ENCODE results near the gene IL23R.

DNA sequence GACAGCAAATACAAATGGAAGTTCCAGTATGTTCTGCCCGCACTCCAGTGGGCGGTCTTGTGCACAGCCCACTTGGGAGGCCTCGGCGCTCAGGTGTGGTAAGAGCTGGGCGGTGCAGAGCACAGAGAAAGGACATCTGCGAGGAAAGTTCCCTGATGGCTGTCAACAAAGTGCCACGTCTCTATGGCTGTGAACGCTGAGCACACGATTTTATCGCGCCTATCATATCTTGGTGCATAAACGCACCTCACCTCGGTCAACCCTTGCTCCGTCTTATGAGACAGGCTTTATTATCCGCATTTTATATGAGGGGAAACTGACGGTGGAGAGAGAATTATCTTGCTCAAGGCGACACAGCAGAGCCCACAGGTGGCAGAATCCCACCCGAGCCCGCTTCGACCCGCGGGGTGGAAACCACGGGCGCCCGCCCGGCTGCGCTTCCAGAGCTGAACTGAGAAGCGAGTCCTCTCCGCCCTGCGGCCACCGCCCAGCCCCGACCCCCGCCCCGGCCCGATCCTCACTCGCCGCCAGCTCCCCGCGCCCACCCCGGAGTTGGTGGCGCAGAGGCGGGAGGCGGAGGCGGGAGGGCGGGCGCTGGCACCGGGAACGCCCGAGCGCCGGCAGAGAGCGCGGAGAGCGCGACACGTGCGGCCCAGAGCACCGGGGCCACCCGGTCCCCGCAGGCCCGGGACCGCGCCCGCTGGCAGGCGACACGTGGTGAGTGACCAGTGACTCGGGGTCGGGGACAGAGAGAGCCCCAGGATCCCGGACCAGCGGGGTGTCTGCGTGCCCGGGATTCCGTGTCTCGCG, 141.2 kb downstream of the IL23R start, which contains the start of gene IL12RB2:
- TF ChIP-seq, protein P1, sequence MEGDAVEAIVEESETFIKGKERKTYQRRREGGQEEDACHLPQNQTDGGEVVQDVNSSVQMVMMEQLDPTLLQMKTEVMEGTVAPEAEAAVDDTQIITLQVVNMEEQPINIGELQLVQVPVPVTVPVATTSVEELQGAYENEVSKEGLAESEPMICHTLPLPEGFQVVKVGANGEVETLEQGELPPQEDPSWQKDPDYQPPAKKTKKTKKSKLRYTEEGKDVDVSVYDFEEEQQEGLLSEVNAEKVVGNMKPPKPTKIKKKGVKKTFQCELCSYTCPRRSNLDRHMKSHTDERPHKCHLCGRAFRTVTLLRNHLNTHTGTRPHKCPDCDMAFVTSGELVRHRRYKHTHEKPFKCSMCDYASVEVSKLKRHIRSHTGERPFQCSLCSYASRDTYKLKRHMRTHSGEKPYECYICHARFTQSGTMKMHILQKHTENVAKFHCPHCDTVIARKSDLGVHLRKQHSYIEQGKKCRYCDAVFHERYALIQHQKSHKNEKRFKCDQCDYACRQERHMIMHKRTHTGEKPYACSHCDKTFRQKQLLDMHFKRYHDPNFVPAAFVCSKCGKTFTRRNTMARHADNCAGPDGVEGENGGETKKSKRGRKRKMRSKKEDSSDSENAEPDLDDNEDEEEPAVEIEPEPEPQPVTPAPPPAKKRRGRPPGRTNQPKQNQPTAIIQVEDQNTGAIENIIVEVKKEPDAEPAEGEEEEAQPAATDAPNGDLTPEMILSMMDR (IDR thresholded peaks at IDR 0.05), result no peak
- peak; percentile 56 for TF ChIP-seq EZH2 (IDR thresholded peaks at IDR 0.05; ENCODE audit: borderline replicate concordance, insufficient read depth, low read depth, low read length, poor library complexity, severe bottlenecking)
